ENCODE data around the gene ERFE. TPM values are rescaled to one million over a fixed set of nuclear protein-coding genes. Genes with fewer than 3 reads are reported as not detected.
A peak's percentile ranks its signal among the peaks of the same experiment; 100 is the strongest.

The ERFE gene
- total and polyA plus RNA-seq, 9 of the 15 experiments (the other 6 are each of a cell fraction or from before 2014, with no cell fraction given), result 0.55 to 8.2 (median 3.7) TPM

DNA sequence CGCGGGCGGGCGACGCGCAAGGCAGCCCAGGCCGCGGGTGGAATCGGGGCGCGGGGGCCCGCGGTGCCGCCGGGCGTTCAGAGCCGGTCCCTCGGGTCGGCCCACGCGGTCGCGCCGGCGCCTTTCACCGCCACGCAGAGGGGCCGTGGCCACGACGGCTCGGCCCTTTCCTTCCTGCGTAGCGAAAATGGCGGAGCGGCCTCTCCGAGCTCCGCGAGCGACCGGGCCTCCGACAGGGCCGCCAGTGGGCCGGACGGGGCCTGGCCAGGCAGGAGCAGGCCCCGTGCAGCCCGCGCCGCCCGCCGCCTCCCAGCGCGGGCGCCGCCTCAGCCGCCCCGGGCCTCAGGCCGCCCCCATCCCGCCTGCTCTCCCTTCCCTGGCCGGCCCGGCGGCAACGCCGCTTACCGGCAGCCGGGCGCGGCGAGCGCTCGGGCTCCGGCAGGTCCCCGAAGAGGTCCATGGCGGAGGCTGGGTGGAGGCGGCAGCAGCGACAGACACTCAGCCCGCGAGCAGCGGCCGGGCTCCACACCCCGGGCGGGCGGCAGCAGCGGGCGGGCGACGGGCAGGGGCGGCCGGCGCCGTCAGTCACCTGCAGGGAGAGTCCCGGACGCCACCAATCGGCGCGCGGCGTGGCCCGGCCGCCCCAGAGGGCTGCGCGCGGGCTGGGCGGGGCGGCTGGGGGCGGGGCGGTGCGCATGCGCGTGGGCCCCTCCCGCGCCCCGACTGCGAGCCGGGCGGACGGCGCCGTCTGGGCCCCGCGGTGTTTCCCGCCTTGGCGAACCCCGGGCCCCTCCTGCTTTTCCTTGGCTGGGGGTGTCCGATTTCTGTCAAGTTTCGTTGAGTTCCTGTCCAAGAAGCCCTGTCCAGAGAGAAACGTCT is 44.6 kb downstream of the ERFE start, which contains the start of gene ILKAP:
Gene ILKAP (minus strand): TSS at position 602 of the 879 bp plus-strand sequence. CDS start 142 bp downstream, at position 460.
- Histone ChIP-seq H3K36me3 (ENCODE audit: control insufficient read depth, insufficient read depth, low read length) (0 out of 3 replicates have a peak, but pooled peaks cover 3% of the 10 kb centered on the region), H3K79me2 (ENCODE audit: control insufficient read depth, insufficient read depth, low read length) (peaks cover 51% of the 10 kb centered on the region), H3K9me1 (ENCODE audit: control insufficient read depth, insufficient read depth, low read length) (no peaks in the 10 kb centered on the region), H3K4me2 (ENCODE audit: insufficient read depth, low read length) (peak within 1 kb of the TSS; percentile 77), H4K20me1 (replicated peaks; ENCODE audit: control insufficient read depth, insufficient read depth, low read length) (0 out of 2 replicates have a peak, but pooled peaks cover 17% of the 10 kb centered on the region), H3K9ac (ENCODE audit: insufficient read depth in 1 of 2, low read depth in 2 of 2, low read length in 2 of 2) (peak within 1 kb of the TSS; percentile 84 to 92), H3K27me3 (ENCODE audit: control insufficient read depth in 2 of 2, insufficient read depth in 2 of 2, low read length in 2 of 2) (no peaks in the 10 kb centered on the region), H3K4me1 (replicated peaks in 1 of 2; ENCODE audit: control insufficient read depth in 2 of 2, insufficient read depth in 2 of 2, low read length in 2 of 2) (peaks cover 12 to 17% of the 10 kb centered on the region in 2 experiments; a peak in 4 of 5 replicates), H3K9me3 (replicated peaks; ENCODE audit: control insufficient read depth, insufficient read depth, low read depth, low read length) (peaks cover 3% of the 10 kb centered on the region; the same call in 1 of the 2 replicates), H3K27ac (ENCODE audit: extremely low read depth, low read depth, low read length) (peak within 1 kb of the TSS; percentile 78), H3K4me3 (peak within 1 kb of the TSS; percentile 79), H2AFZ (ENCODE audit: low read depth, low read length) (peak within 1 kb of the TSS; percentile 83)
- FAIRE-seq (no peak), ATAC-seq (peak; percentile 98), DNase-seq (ENCODE audit: extremely low read depth in 1 of 4, low spot score in 3 of 4) (peak; percentile 86 to 99 (median 99))
- ChIA-PET CTCF (ENCODE audit: low intra/inter-chr PET ratio) (no interaction called here), POLR2A (interaction anchor here (0.8 to 1.4 kb wide), 3 partner anchors 9 to 31 kb away, joined by 3 to 4 read pairs (median 3); no protein-coding TSS in a partner anchor)
- intact Hi-C loops (cut with micrococcal nuclease) (no loop called here), in situ Hi-C loops (cut with MboI) (no loop called here)
- 2% methylated on average over 15 of the region's 126 CpGs for WGBS (ENCODE audit: insufficient coverage, low coverage, missing lambda C conversion rate)
- no TSS peak for BruUV-seq (replicated peaks)
- TF ChIP-seq SLC30A9 (CRISPR knock-in tag; IDR thresholded peaks at IDR 0.05) (no peak), RBBP5 (IDR thresholded peaks at IDR 0.05; ENCODE audit: borderline replicate concordance, insufficient read depth, low read length, poor library complexity, severe bottlenecking) (peak; percentile 88), U2AF2 (optimal IDR thresholded peaks at IDR 0.05; ENCODE audit: low read depth, low read length) (no peak), CXXC5 (CRISPR knock-in tag; IDR thresholded peaks at IDR 0.05) (peak; percentile 85), POLR2B (IDR thresholded peaks at IDR 0.05; ENCODE audit: low read depth, partially characterized antibody) (peak; percentile 39), RBFOX2 (IDR thresholded peaks at IDR 0.05; ENCODE audit: low read depth, low read length) (peak; percentile 79), GATAD2B (IDR thresholded peaks at IDR 0.05; ENCODE audit: borderline replicate concordance) (no peak), SIN3B (IDR thresholded peaks at IDR 0.05; ENCODE audit: low read depth) (peak; percentile 51; the same call in 1 of the 2 replicates), MYC (IDR thresholded peaks at IDR 0.05; ENCODE audit: low read depth, low read length) (0 out of 2 replicates have a peak, but pooled peaks have one; percentile 17), MYC (CRISPR knock-in tag; IDR thresholded peaks at IDR 0.05; ENCODE audit: borderline replicate concordance, low read depth) (no peak), MEIS2 (IDR thresholded peaks at IDR 0.05; ENCODE audit: partially characterized antibody) (peak; percentile 32)
- TF ChIP-seq, protein P1, sequence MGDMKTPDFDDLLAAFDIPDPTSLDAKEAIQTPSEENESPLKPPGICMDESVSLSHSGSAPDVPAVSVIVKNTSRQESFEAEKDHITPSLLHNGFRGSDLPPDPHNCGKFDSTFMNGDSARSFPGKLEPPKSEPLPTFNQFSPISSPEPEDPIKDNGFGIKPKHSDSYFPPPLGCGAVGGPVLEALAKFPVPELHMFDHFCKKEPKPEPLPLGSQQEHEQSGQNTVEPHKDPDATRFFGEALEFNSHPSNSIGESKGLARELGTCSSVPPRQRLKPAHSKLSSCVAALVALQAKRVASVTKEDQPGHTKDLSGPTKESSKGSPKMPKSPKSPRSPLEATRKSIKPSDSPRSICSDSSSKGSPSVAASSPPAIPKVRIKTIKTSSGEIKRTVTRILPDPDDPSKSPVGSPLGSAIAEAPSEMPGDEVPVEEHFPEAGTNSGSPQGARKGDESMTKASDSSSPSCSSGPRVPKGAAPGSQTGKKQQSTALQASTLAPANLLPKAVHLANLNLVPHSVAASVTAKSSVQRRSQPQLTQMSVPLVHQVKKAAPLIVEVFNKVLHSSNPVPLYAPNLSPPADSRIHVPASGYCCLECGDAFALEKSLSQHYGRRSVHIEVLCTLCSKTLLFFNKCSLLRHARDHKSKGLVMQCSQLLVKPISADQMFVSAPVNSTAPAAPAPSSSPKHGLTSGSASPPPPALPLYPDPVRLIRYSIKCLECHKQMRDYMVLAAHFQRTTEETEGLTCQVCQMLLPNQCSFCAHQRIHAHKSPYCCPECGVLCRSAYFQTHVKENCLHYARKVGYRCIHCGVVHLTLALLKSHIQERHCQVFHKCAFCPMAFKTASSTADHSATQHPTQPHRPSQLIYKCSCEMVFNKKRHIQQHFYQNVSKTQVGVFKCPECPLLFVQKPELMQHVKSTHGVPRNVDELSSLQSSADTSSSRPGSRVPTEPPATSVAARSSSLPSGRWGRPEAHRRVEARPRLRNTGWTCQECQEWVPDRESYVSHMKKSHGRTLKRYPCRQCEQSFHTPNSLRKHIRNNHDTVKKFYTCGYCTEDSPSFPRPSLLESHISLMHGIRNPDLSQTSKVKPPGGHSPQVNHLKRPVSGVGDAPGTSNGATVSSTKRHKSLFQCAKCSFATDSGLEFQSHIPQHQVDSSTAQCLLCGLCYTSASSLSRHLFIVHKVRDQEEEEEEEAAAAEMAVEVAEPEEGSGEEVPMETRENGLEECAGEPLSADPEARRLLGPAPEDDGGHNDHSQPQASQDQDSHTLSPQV (IDR thresholded peaks at IDR 0.05), result peak; percentile 72
- TF ChIP-seq, protein P2, sequence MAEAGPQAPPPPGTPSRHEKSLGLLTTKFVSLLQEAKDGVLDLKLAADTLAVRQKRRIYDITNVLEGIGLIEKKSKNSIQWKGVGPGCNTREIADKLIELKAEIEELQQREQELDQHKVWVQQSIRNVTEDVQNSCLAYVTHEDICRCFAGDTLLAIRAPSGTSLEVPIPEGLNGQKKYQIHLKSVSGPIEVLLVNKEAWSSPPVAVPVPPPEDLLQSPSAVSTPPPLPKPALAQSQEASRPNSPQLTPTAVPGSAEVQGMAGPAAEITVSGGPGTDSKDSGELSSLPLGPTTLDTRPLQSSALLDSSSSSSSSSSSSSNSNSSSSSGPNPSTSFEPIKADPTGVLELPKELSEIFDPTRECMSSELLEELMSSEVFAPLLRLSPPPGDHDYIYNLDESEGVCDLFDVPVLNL (CRISPR knock-in tag; IDR thresholded peaks at IDR 0.05; ENCODE audit: low read depth), result 0 out of 2 replicates have a peak, but pooled peaks have one; percentile 31

Measured in K562 (cell line).